HCT116 (cell line): Measurements from ENCODE around the gene ANKRD6.

Experiments used
- CTCF ChIP-seq, 3 experiments: fragments of 200-600 bp in 1 of 3; sonication (generic) in 1 of 3; IDR thresholded peaks in 2 of 3; conservative IDR thresholded peaks in 1 of 3; 2 replicates each; pipeline ENCODE4 v1.5.1; 2012 to 2017; ENCODE audit warnings: low read depth in 2 of 3, low read length in 2 of 3, antibody characterized with exemption in 1 of 3, borderline replicate concordance in 1 of 3, control low read depth in 1 of 3, mild to moderate bottlenecking in 1 of 3, mixed read lengths in 1 of 3, mixed run types in 1 of 3, moderate library complexity in 1 of 3; ENCODE audit not compliant: insufficient read depth in 1 of 3
- EZH2phosphoT487 ChIP-seq: fragments of 200-600 bp; IDR thresholded peaks from 2 replicates; pipeline ENCODE4 v1.6.1; 2018; ENCODE audit warnings: antibody characterized with exemption, borderline replicate concordance
- POLR2A ChIP-seq: IDR thresholded peaks from 2 replicates; pipeline ENCODE4 v1.7.0; 2011; ENCODE audit warnings: borderline replicate concordance; ENCODE audit not compliant: insufficient read depth, insufficient read length; ENCODE audit errors: extremely low read depth
- RAD21 ChIP-seq: IDR thresholded peaks from 2 replicates; pipeline ENCODE4 v1.6.1; 2012; ENCODE audit warnings: low read depth, mild to moderate bottlenecking
- REST ChIP-seq: IDR thresholded peaks from 2 replicates; pipeline ENCODE4 v1.6.1; 2012; ENCODE audit warnings: low read depth
- SIN3A ChIP-seq: IDR thresholded peaks from 2 replicates; pipeline ENCODE4 v1.6.1; 2012; ENCODE audit warnings: low read depth
- YY1 ChIP-seq: IDR thresholded peaks from 2 replicates; pipeline ENCODE4 v1.6.1; 2011; ENCODE audit warnings: low read length, low read depth, moderate library complexity, mild to moderate bottlenecking; ENCODE audit not compliant: insufficient replicate concordance; ENCODE audit errors: extremely low read depth
- ZFX ChIP-seq: fragments of 450-650 bp; IDR thresholded peaks from 2 replicates; pipeline ENCODE4 v1.6.1; 2017

GRCh38 chr6:89589297-89590025 is 156.5 kb downstream of the ANKRD6 start:
- TF ChIP-seq CTCF (IDR thresholded peaks at IDR 0.05 in 2 of 3, conservative IDR thresholded peaks at IDR 0.05 in 1 of 3; ENCODE audit: borderline replicate concordance in 1 of 3, insufficient read depth in 1 of 3, low read depth in 2 of 3, low read length in 2 of 3), result no peak
- TF ChIP-seq POLR2A, result no peak
- TF ChIP-seq REST, result no peak
- TF ChIP-seq SIN3A, result no peak
- TF ChIP-seq ZFX, result no peak
- TF ChIP-seq YY1, result no peak
- TF ChIP-seq RAD21, result no peak
- TF ChIP-seq EZH2phosphoT487, result no peak
